ENCODE measurements around the gene NF2. TPM values are rescaled to one million over a fixed set of nuclear protein-coding genes. Genes with fewer than 3 reads are reported as not detected.

Gene NF2
- total and polyA plus RNA-seq, 7 donors = 12.8 to 59.7 (median 43.2) TPM

GRCh38 chr22:29660021-29660420 lies 56.6 kb downstream of the NF2 start:
- H3K9me3 ChIP-seq = no peaks in the 10 kb centered on the region

GRCh38 chr22:29661336-29661735 lies 57.9 kb downstream of the NF2 start:
- H3K27ac ChIP-seq = no peak overlapping the region
- no peaks in the 10 kb centered on the region for H3K9me3 ChIP-seq
- intact Hi-C loops (cut with DNase I) = no loop called here
- H3K27me3 ChIP-seq (ENCODE audit: insufficient read depth in 3 of 3, low read length in 2 of 3) = no peaks in the 10 kb centered on the region
- H3K4me3 ChIP-seq = no peak overlapping the region
- no peak for TF ChIP-seq CTCF (IDR thresholded peaks at IDR 0.05)
- no peak for ATAC-seq
- peaks cover 6% of the 10 kb centered on the region for H3K4me1 ChIP-seq
- 63 to 73% (median 69%) methylated on average over 2 of the region's 2 CpGs for WGBS, 3 donors
- DNase-seq = no peak
- peaks cover 4 to 77% of the 10 kb centered on the region in 2 donors for H3K36me3 ChIP-seq (ENCODE audit: insufficient read depth in 1 of 2, low read depth in 1 of 2)

More at GRCh38 chr22:29660021-29660420, 56.6 kb downstream of the NF2 start:
- Histone ChIP-seq H3K36me3 (ENCODE audit: insufficient read depth in 1 of 2, low read depth in 1 of 2) (peaks cover 4 to 77% of the 10 kb centered on the region in 2 donors), H3K4me3 (no peak overlapping the region), H3K4me1 (peaks cover 6% of the 10 kb centered on the region), H3K27me3 (ENCODE audit: insufficient read depth in 3 of 3, low read length in 2 of 3) (no peaks in the 10 kb centered on the region), H3K27ac (no peak overlapping the region)
- no peak for DNase-seq
- WGBS, 3 donors = 93 to 97% (median 95%) methylated on average over 11 of the region's 11 CpGs
- no peak for TF ChIP-seq CTCF (IDR thresholded peaks at IDR 0.05)
- intact Hi-C loops (cut with DNase I) = no loop called here
- ATAC-seq = no peak

- Histone ChIP-seq H3K4me1 (no peaks in the 10 kb centered on the region), H3K36me3 (ENCODE audit: insufficient read depth in 1 of 2, low read depth in 1 of 2) (peaks cover 4 to 69% of the 10 kb centered on the region in 2 donors), H3K4me3 (no peak overlapping the region), H3K27ac (no peak overlapping the region), H3K9me3 (no peaks in the 10 kb centered on the region), H3K27me3 (ENCODE audit: insufficient read depth in 3 of 3, low read length in 2 of 3) (no peaks in the 10 kb centered on the region)
- WGBS, 3 donors = 93 to 97% (median 94%) methylated on average over 8 of the region's 8 CpGs
- no peak for TF ChIP-seq CTCF (IDR thresholded peaks at IDR 0.05)
- intact Hi-C loops (cut with DNase I) = no loop called here
- no peak for ATAC-seq
- no peak for DNase-seq
Observed at GRCh38 chr22:29663180-29663821, 59.9 kb downstream of the NF2 start.

GRCh38 chr22:29665486-29665885 lies 62.1 kb downstream of the NF2 start:
- intact Hi-C loops (cut with DNase I) = no loop called here
- H3K36me3 ChIP-seq (ENCODE audit: insufficient read depth in 1 of 2, low read depth in 1 of 2) = peaks cover 4 to 79% of the 10 kb centered on the region in 2 donors
- DNase-seq (no peak), ATAC-seq (no peak)
- H3K27ac ChIP-seq = no peak overlapping the region
- no peak overlapping the region for H3K4me3 ChIP-seq
- H3K4me1 ChIP-seq = no peaks in the 10 kb centered on the region
- H3K9me3 ChIP-seq = no peaks in the 10 kb centered on the region
- no peak for TF ChIP-seq CTCF (IDR thresholded peaks at IDR 0.05)
- WGBS, 3 donors = 89 to 96% (median 94%) methylated on average over 8 of the region's 8 CpGs
- no peaks in the 10 kb centered on the region for H3K27me3 ChIP-seq (ENCODE audit: insufficient read depth in 3 of 3, low read length in 2 of 3)

- WGBS, 3 donors = 89 to 98% (median 94%) methylated on average over 4 of the region's 4 CpGs
- Histone ChIP-seq H3K36me3 (ENCODE audit: insufficient read depth in 1 of 2, low read depth in 1 of 2) (peaks cover 8 to 78% of the 10 kb centered on the region in 2 donors), H3K9me3 (no peaks in the 10 kb centered on the region), H3K27me3 (ENCODE audit: insufficient read depth in 3 of 3, low read length in 2 of 3) (no peaks in the 10 kb centered on the region), H3K4me3 (no peak overlapping the region), H3K4me1 (no peaks in the 10 kb centered on the region), H3K27ac (no peak overlapping the region)
- ATAC-seq = no peak
- no peak for TF ChIP-seq CTCF (IDR thresholded peaks at IDR 0.05)
- DNase-seq = no peak
- intact Hi-C loops (cut with DNase I) = no loop called here
Observed at GRCh38 chr22:29668673-29669072, 65.2 kb downstream of the NF2 start.

All from psoas muscle (tissue), 8 donors.